AG10803 (cell line): ENCODE results near the gene PACS1.
A peak's percentile ranks its signal among the peaks of the same experiment; 100 is the strongest.

Source experiments
- DNase-seq: peaks from one replicate; pipeline ENCODE4 v3.0.0; 2010; ENCODE audit warnings: low read depth
- H3K4me3 ChIP-seq: 2 replicates; pipeline ENCODE4 v1.5.1; 2011; ENCODE audit warnings: mild to moderate bottlenecking, low read length, control low read depth
- TF ChIP-seq, protein P1 (sequence below): conservative IDR thresholded peaks from 2 replicates; pipeline ENCODE4 v1.5.1; 2011; ENCODE audit warnings: mild to moderate bottlenecking, low read length, control low read depth, inconsistent platforms

The PACS1 gene

DNA sequence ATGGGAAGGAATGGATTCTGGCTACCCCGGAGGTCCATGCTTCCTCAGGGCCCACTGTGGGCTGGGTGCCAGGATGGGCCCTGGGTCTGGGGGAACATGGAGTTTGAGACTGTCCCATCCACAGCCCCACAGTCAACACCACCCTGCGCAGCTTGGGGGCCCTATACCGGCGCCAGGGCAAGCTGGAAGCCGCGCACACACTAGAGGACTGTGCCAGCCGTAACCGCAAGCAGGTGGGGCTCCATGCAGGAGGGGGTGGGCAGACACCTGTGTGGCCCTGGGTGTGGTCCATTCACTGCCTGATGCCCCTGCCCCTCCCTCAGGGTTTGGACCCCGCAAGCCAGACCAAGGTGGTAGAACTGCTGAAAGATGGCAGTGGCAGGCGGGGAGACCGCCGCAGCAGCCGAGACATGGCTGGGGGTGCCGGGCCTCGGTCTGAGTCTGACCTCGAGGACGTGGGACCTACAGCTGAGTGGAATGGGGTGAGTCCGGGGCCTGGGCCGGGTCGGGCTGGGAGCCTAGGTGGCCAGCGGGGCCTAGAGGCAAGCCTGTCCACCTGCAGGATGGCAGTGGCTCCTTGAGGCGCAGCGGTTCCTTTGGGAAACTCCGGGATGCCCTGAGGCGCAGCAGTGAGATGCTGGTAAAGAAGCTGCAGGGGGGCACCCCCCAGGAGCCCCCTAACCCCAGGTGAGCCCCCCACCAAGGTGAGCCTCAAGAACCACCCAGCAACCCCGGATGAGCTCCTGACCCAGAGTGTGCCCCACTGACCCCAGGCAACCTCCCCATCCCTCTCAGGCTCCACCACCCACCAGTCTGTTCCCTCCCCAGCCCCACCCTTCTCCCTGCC lies 195.7 kb downstream of the PACS1 start:
- TF ChIP-seq, protein P1, sequence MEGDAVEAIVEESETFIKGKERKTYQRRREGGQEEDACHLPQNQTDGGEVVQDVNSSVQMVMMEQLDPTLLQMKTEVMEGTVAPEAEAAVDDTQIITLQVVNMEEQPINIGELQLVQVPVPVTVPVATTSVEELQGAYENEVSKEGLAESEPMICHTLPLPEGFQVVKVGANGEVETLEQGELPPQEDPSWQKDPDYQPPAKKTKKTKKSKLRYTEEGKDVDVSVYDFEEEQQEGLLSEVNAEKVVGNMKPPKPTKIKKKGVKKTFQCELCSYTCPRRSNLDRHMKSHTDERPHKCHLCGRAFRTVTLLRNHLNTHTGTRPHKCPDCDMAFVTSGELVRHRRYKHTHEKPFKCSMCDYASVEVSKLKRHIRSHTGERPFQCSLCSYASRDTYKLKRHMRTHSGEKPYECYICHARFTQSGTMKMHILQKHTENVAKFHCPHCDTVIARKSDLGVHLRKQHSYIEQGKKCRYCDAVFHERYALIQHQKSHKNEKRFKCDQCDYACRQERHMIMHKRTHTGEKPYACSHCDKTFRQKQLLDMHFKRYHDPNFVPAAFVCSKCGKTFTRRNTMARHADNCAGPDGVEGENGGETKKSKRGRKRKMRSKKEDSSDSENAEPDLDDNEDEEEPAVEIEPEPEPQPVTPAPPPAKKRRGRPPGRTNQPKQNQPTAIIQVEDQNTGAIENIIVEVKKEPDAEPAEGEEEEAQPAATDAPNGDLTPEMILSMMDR, result no peak
- no peak for DNase-seq
- H3K4me3 ChIP-seq, result no peak overlapping the region

GRCh38 chr11:66266378-66267038 lies 196.4 kb downstream of the PACS1 start:
- DNase-seq, result no peak
- TF ChIP-seq, protein P1, result no peak
- peak overlapping the region; percentile 72 for H3K4me3 ChIP-seq

DNA sequence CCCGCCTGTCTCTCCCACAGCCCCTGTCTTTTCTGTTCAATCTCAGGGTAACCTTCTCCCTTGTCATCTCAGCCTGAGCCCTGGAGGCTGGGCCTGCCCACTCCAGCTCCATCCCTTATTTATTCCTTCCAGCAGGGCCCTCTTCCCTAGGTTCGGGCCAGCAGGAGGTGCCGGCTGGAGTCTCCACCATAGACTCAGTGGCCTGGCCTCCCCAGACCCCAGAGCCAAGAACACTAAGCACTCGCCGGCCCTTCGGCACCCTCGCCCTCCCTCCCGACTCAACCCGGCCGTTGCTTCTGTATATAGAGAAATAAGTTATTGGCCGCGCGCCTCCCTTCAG lies 196.9 kb downstream of the PACS1 start:
- TF ChIP-seq, protein P1, result no peak
- DNase-seq, result no peak
- H3K4me3 ChIP-seq, result peak overlapping the region; percentile 72

GRCh38 chr11:66267379-66268243 lies 197.5 kb downstream of the PACS1 start:
- peak overlapping the region; percentile 72 for H3K4me3 ChIP-seq
- peak; percentile 83 for DNase-seq
- TF ChIP-seq, protein P1, result peak; percentile 11; the same call in 1 of the 2 replicates

- H3K4me3 ChIP-seq, result peak within 1 kb of the TSS; percentile 99
- TF ChIP-seq, protein P1, result no peak
- DNase-seq, result peak; percentile 99
Measured at GRCh38 chr11:66268244-66268951, 198.3 kb downstream of the PACS1 start, which contains the start of gene RAB1B. RAB1B (plus strand) TSS chr11:66268639; CDS start chr11:66268680, 41 bp downstream.
